ENCODE data around the gene ZNF555.

Gene ZNF555

DNA sequence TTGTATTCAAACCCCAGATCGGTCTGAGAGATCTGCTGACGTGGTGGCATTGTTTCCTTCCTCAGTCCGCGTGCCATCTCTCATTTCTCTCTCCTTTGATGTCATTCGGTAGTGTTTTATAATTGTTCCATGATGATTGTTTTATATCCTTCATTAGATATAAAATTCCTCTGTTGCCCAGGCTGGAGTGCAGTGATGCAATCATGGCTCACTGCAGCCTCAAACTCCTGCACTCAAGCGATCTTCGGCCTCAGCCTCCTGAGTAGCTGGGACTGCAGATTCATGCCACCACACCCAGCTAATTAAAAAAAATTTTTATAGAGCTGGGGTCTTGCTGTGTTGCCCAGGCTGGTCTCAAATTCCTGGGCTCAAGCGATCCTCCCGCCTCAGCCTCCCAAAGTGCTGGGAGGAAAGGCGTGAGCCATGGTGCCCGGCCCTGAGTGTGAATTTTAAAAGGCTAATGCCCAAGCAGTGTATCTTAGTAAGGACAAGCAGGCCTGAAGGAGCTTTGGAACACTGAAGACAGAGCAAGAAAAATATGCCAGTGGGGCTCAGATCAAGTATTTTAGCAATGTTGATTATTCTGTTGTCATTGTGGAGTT is 64.7 kb downstream of the ZNF555 start:
- Histone ChIP-seq H3K36me3 (ENCODE audit: insufficient read depth) (no peaks in the 10 kb centered on the region), H3K79me2 (ENCODE audit: insufficient read depth, low read depth) (no peaks in the 10 kb centered on the region), H3K4me2 (no peak overlapping the region), H3K4me1 (ENCODE audit: low read depth, poor library complexity, severe bottlenecking) (no peaks in the 10 kb centered on the region), H4K20me1 (ENCODE audit: insufficient read depth) (no peaks in the 10 kb centered on the region), H3K27me3 (ENCODE audit: insufficient read depth, low read depth) (peaks cover 40% of the 10 kb centered on the region), H3K27ac (no peak overlapping the region), H3K9ac (no peak overlapping the region), H2AFZ (ENCODE audit: low read depth) (no peak overlapping the region), H3K4me3 (IDR thresholded peaks at IDR 0.05; ENCODE audit: insufficient read depth, low read depth, low read length) (no peak overlapping the region)
- TF ChIP-seq, protein P1, sequence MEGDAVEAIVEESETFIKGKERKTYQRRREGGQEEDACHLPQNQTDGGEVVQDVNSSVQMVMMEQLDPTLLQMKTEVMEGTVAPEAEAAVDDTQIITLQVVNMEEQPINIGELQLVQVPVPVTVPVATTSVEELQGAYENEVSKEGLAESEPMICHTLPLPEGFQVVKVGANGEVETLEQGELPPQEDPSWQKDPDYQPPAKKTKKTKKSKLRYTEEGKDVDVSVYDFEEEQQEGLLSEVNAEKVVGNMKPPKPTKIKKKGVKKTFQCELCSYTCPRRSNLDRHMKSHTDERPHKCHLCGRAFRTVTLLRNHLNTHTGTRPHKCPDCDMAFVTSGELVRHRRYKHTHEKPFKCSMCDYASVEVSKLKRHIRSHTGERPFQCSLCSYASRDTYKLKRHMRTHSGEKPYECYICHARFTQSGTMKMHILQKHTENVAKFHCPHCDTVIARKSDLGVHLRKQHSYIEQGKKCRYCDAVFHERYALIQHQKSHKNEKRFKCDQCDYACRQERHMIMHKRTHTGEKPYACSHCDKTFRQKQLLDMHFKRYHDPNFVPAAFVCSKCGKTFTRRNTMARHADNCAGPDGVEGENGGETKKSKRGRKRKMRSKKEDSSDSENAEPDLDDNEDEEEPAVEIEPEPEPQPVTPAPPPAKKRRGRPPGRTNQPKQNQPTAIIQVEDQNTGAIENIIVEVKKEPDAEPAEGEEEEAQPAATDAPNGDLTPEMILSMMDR (conservative IDR thresholded peaks at IDR 0.05; ENCODE audit: low read depth, low read length) = no peak

DNA sequence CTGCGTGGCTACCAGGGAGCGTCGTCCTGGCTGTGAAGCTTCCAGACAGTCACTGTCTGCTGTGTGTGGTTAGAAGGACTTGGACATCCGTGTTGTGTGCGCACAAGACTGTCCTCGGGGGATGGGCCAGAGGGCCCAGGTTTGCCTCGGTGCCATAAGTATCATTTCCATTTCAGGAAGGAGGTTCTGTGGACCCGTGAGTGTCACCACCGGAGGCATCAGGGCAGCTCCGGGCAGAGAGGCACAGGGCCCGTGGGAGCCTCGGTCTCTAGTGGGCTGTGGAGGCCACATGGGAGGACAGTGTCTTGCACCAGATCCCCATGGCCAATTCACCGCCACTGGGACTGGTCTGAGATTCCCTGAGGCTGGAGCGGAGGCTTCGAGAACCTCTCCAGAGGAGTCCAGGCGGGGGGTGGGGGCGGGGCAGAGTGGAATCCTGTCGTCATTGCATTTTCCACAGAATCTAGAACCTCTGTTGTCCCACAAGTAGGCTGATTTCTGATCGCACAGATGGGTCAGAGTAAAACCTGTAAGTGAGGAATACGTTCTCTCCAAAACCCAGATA is 65.4 kb downstream of the ZNF555 start:
- Histone ChIP-seq H3K27ac (no peak overlapping the region), H3K9ac (no peak overlapping the region), H3K36me3 (ENCODE audit: insufficient read depth) (no peaks in the 10 kb centered on the region), H2AFZ (ENCODE audit: low read depth) (no peak overlapping the region), H3K27me3 (ENCODE audit: insufficient read depth, low read depth) (peaks cover 40% of the 10 kb centered on the region), H3K4me3 (IDR thresholded peaks at IDR 0.05; ENCODE audit: insufficient read depth, low read depth, low read length) (no peak overlapping the region), H3K4me1 (ENCODE audit: low read depth, poor library complexity, severe bottlenecking) (no peaks in the 10 kb centered on the region), H3K79me2 (ENCODE audit: insufficient read depth, low read depth) (no peaks in the 10 kb centered on the region), H4K20me1 (ENCODE audit: insufficient read depth) (no peaks in the 10 kb centered on the region), H3K4me2 (no peak overlapping the region)
- TF ChIP-seq, protein P1 (conservative IDR thresholded peaks at IDR 0.05; ENCODE audit: low read depth, low read length) = no peak
